ENCODE measurements around the gene ATP6V1E1. TPM values are rescaled to one million over a fixed set of nuclear protein-coding genes. Genes with fewer than 3 reads are reported as not detected.

Gene ATP6V1E1
- total and polyA plus RNA-seq, 11 donors: 126 to 333 (median 222) TPM

GRCh38 chr22:17548756-17549035, 79.9 kb downstream of the ATP6V1E1 start:
- Histone ChIP-seq H3K27me3 (no peaks in the 10 kb centered on the region), H3K9me3 (no peaks in the 10 kb centered on the region), H3K4me3 (no peak overlapping the region), H3K36me3 (peaks cover 0 to 34% (median 13%) of the 10 kb centered on the region in 9 donors), H3K4me1 (peaks cover 0 to 5% (median 0%) of the 10 kb centered on the region in 12 donors), H3K27ac (no peak overlapping the region)
- intact Hi-C loops (cut with DNase I): no loop called here
- no peak for TF ChIP-seq POLR2A (IDR thresholded peaks at IDR 0.05)
- TF ChIP-seq, protein P1, sequence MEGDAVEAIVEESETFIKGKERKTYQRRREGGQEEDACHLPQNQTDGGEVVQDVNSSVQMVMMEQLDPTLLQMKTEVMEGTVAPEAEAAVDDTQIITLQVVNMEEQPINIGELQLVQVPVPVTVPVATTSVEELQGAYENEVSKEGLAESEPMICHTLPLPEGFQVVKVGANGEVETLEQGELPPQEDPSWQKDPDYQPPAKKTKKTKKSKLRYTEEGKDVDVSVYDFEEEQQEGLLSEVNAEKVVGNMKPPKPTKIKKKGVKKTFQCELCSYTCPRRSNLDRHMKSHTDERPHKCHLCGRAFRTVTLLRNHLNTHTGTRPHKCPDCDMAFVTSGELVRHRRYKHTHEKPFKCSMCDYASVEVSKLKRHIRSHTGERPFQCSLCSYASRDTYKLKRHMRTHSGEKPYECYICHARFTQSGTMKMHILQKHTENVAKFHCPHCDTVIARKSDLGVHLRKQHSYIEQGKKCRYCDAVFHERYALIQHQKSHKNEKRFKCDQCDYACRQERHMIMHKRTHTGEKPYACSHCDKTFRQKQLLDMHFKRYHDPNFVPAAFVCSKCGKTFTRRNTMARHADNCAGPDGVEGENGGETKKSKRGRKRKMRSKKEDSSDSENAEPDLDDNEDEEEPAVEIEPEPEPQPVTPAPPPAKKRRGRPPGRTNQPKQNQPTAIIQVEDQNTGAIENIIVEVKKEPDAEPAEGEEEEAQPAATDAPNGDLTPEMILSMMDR (IDR thresholded peaks at IDR 0.05): no peak
- 89 to 97% (median 94%) methylated on average over 5 of the region's 5 CpGs for WGBS, 4 donors
- DNase-seq (no peak), ATAC-seq (no peak)

- Histone ChIP-seq H3K9me3 (no peaks in the 10 kb centered on the region), H3K36me3 (peaks cover 0 to 34% (median 8%) of the 10 kb centered on the region in 9 donors), H3K4me3 (no peak overlapping the region), H3K4me1 (peaks cover 0 to 3% (median 0%) of the 10 kb centered on the region in 12 donors), H3K27ac (no peak overlapping the region), H3K27me3 (no peaks in the 10 kb centered on the region)
- DNase-seq: no peak
- 93 to 95% (median 94%) methylated on average over 13 to 23 of the region's 23 CpGs for WGBS, 4 donors
- intact Hi-C loops (cut with DNase I): no loop called here
- peak in 1 of 4 donors; percentile 37 for ATAC-seq
- no peak for TF ChIP-seq POLR2A (IDR thresholded peaks at IDR 0.05)
These were observed 80.4 kb downstream of the ATP6V1E1 start for GRCh38 chr22:17548010-17548755.

DNA sequence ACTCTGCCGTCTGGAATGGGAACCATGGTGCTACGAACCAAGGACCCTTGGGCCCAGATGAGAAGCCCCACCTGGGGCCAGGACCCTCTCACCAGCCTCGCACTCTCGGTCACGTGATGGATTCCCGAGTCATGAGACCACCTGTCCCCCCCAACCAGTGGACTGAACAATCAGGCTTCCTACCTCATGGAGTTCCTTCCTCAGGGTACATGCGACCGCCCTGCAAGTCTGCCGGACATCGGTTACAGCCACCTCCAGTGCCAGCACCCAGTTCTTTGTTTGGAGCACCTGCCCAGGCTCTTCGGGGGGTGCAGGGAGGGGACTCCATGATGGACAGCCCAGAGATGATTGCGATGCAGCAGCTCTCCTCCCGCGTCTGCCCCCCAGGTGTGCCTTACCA, 86.1 kb downstream of the ATP6V1E1 start:
- no peaks in the 10 kb centered on the region for H3K27me3 ChIP-seq
- 95 to 97% (median 97%) methylated on average over 14 of the region's 14 CpGs for WGBS, 4 donors

More for the DNA sequence above, 86.1 kb downstream of the ATP6V1E1 start:
- Histone ChIP-seq H3K36me3 (peaks cover 0 to 48% (median 26%) of the 10 kb centered on the region in 9 donors), H3K4me3 (no peak overlapping the region), H3K9me3 (no peaks in the 10 kb centered on the region), H3K27ac (no peak overlapping the region), H3K4me1 (no peaks in the 10 kb centered on the region)
- intact Hi-C loops (cut with DNase I): no loop called here
- TF ChIP-seq POLR2A (IDR thresholded peaks at IDR 0.05): no peak
- TF ChIP-seq, protein P1 (IDR thresholded peaks at IDR 0.05): no peak
- no peak for DNase-seq
- ATAC-seq: peak in 2 of 4 donors; percentile 12 to 13

Other genes starting within 250 kb of the ATP6V1E1 start
- gene SLC25A18, start 65.3 kb downstream of the ATP6V1E1 start, total RNA-seq: 10 to 100 TPM in 1 of 9 donors, 1 to 10 TPM in 4, under 1 TPM in 4; 0.27 to 10.2 (median 1.7) TPM
- gene SLC25A18, start 65.3 kb downstream of the ATP6V1E1 start, polyA plus RNA-seq: 1 to 10 TPM; 2.4 to 2.6 TPM
- 100 to 1,000 TPM in 2 of 9 donors, 10 to 100 TPM in 7; 81.9 to 187 (median 89.7) TPM for gene BCL2L13, start 10.0 kb upstream of the ATP6V1E1 start, total RNA-seq
- gene BCL2L13, start 10.0 kb upstream of the ATP6V1E1 start, polyA plus RNA-seq: 10 to 100 TPM; 46.3 to 73.5 TPM
- 10 to 100 TPM in 7 of 9 donors, 1 to 10 TPM in 2; 7.8 to 27.8 (median 15.8) TPM for gene BID, start 145.7 kb upstream of the ATP6V1E1 start, total RNA-seq
- 10 to 100 TPM; 24.6 to 59.2 TPM for gene BID, start 145.7 kb upstream of the ATP6V1E1 start, polyA plus RNA-seq

Data from heart left ventricle (tissue), 16 donors.